ENCODE measurements around the gene PRDM16. TPM values are rescaled to one million over a fixed set of nuclear protein-coding genes. Genes with fewer than 3 reads are reported as not detected.

The PRDM16 gene
- total RNA-seq, 1 experiment from 2014 or later, result not detected

DNA sequence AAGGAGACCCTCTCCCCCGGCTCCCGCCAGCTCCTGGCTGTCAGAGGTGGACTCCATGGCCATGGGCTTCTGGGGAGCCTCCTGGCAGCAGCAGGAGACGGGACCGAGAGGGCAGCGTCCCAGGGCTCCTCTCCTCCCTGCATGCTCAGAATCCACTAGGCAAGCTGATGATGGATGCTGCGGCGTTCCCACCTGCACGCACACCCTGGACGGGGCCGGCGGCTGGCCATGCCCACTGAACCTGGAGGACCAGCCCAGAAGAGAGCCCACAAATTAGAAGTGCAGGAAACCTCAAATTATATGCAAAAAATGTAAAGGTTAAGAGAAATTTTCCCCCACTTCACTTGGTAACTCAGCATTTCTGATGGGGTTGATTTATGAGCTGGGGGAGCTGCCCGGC lies 308.2 kb downstream of the PRDM16 start:
- BruUV-seq (replicated peaks), result no TSS peak

GRCh38 chr1:3377604-3378279 lies 308.7 kb downstream of the PRDM16 start:
- H3K4me3 Mint-ChIP-seq (ENCODE audit: unreplicated experiment), result no peak overlapping the region
- TF ChIP-seq, protein P1, sequence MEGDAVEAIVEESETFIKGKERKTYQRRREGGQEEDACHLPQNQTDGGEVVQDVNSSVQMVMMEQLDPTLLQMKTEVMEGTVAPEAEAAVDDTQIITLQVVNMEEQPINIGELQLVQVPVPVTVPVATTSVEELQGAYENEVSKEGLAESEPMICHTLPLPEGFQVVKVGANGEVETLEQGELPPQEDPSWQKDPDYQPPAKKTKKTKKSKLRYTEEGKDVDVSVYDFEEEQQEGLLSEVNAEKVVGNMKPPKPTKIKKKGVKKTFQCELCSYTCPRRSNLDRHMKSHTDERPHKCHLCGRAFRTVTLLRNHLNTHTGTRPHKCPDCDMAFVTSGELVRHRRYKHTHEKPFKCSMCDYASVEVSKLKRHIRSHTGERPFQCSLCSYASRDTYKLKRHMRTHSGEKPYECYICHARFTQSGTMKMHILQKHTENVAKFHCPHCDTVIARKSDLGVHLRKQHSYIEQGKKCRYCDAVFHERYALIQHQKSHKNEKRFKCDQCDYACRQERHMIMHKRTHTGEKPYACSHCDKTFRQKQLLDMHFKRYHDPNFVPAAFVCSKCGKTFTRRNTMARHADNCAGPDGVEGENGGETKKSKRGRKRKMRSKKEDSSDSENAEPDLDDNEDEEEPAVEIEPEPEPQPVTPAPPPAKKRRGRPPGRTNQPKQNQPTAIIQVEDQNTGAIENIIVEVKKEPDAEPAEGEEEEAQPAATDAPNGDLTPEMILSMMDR (IDR thresholded peaks at IDR 0.05; ENCODE audit: unreplicated experiment), result no peak
- H3K27me3 Mint-ChIP-seq (ENCODE audit: insufficient read depth, unreplicated experiment), result peaks cover 12% of the 10 kb centered on the region
- CTCF ChIA-PET, result no interaction called here
- BruUV-seq (replicated peaks), result no TSS peak
- intact Hi-C loops (cut with micrococcal nuclease), result no loop called here
- POLR2A ChIA-PET, result no interaction called here
- H3K9me3 Mint-ChIP-seq (ENCODE audit: unreplicated experiment), result no peaks in the 10 kb centered on the region
- H3K27ac Mint-ChIP-seq (ENCODE audit: low read depth, unreplicated experiment), result no peak overlapping the region
- no peak for DNase-seq (ENCODE audit: unreplicated experiment)
- no peaks in the 10 kb centered on the region for H3K4me1 Mint-ChIP-seq (ENCODE audit: insufficient read depth, unreplicated experiment)
- no peaks in the 10 kb centered on the region for H3K36me3 Mint-ChIP-seq (ENCODE audit: insufficient read depth, unreplicated experiment)

More for the DNA sequence above, 308.2 kb downstream of the PRDM16 start:
- Mint-ChIP-seq H3K36me3 (ENCODE audit: insufficient read depth, unreplicated experiment) (no peaks in the 10 kb centered on the region), H3K4me1 (ENCODE audit: insufficient read depth, unreplicated experiment) (no peaks in the 10 kb centered on the region), H3K27me3 (ENCODE audit: insufficient read depth, unreplicated experiment) (peaks cover 12% of the 10 kb centered on the region), H3K9me3 (ENCODE audit: unreplicated experiment) (no peaks in the 10 kb centered on the region), H3K27ac (ENCODE audit: low read depth, unreplicated experiment) (no peak overlapping the region), H3K4me3 (ENCODE audit: unreplicated experiment) (no peak overlapping the region)
- ChIA-PET POLR2A (no interaction called here), CTCF (no interaction called here)
- intact Hi-C loops (cut with micrococcal nuclease), result no loop called here
- TF ChIP-seq, protein P1 (IDR thresholded peaks at IDR 0.05; ENCODE audit: unreplicated experiment), result no peak
- no peak for DNase-seq (ENCODE audit: unreplicated experiment)

- CTCF ChIA-PET, result no interaction called here
- no TSS peak for BruUV-seq (replicated peaks)
- POLR2A ChIA-PET, result no interaction called here
- TF ChIP-seq, protein P1 (IDR thresholded peaks at IDR 0.05; ENCODE audit: unreplicated experiment), result no peak
- Mint-ChIP-seq H3K36me3 (ENCODE audit: insufficient read depth, unreplicated experiment) (no peaks in the 10 kb centered on the region), H3K27ac (ENCODE audit: low read depth, unreplicated experiment) (no peak overlapping the region), H3K4me3 (ENCODE audit: unreplicated experiment) (no peak overlapping the region), H3K9me3 (ENCODE audit: unreplicated experiment) (no peaks in the 10 kb centered on the region), H3K27me3 (ENCODE audit: insufficient read depth, unreplicated experiment) (peaks cover 12% of the 10 kb centered on the region), H3K4me1 (ENCODE audit: insufficient read depth, unreplicated experiment) (no peaks in the 10 kb centered on the region)
- intact Hi-C loops (cut with micrococcal nuclease), result no loop called here
- no peak for DNase-seq (ENCODE audit: unreplicated experiment)
Measured at GRCh38 chr1:3378411-3379208, 309.6 kb downstream of the PRDM16 start.

DNA sequence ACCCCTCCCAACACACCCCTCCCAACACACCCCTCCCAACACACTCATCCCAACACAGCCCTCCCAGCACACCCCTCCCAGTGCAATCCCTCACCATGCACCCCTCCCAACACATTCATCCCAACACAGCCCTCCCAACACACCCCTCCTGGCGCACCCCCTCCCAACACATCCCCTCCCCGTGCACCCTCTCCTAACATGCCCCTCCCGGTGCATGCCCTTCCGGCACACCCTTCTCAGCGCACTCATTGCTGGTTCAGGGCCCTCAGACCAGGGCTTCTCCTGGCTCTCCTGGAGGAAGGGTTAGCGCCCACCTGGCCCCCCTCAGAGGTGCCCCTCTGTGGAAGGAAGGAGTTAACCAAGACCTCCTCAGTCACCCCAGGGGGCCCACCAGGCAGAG lies 310.9 kb downstream of the PRDM16 start:
- POLR2A ChIA-PET, result no interaction called here
- Mint-ChIP-seq H3K4me3 (ENCODE audit: unreplicated experiment) (no peak overlapping the region), H3K27ac (ENCODE audit: low read depth, unreplicated experiment) (no peak overlapping the region), H3K36me3 (ENCODE audit: insufficient read depth, unreplicated experiment) (no peaks in the 10 kb centered on the region), H3K9me3 (ENCODE audit: unreplicated experiment) (no peaks in the 10 kb centered on the region), H3K27me3 (ENCODE audit: insufficient read depth, unreplicated experiment) (peaks cover 15% of the 10 kb centered on the region), H3K4me1 (ENCODE audit: insufficient read depth, unreplicated experiment) (no peaks in the 10 kb centered on the region)
- no peak for DNase-seq (ENCODE audit: unreplicated experiment)
- CTCF ChIA-PET, result no interaction called here
- TF ChIP-seq, protein P1 (IDR thresholded peaks at IDR 0.05; ENCODE audit: unreplicated experiment), result no peak
- intact Hi-C loops (cut with micrococcal nuclease), result no loop called here
- no TSS peak for BruUV-seq (replicated peaks)

Data from MCF 10A (cell line).